KOPT-K1 (cell line): ENCODE data around the gene CCDC117.
A peak's percentile ranks its signal among the peaks of the same experiment; 100 is the strongest.
"Not testable (repeated sequence)": the region's sequence is repeated elsewhere in the genome, so short reads cannot be mapped to it uniquely, and the experiment has no call there.

Experiments
- H3K27ac ChIP-seq: fragments of 200-600 bp; sonication (generic); 2 replicates; pipeline ENCODE4 v1.5.1; 2016; ENCODE audit warnings: antibody characterized with exemption, mild to moderate bottlenecking, low read depth, low read length; ENCODE audit not compliant: poor library complexity, severe bottlenecking
- H3K36me3 ChIP-seq: fragments of 200-600 bp; sonication (generic); 2 replicates; pipeline ENCODE4 v1.5.1; 2017; ENCODE audit warnings: antibody characterized with exemption, mild to moderate bottlenecking, low read length, moderate library complexity; ENCODE audit not compliant: insufficient read depth
- H3K9me3 ChIP-seq: fragments of 200-600 bp; sonication (generic); 2 replicates; pipeline ENCODE4 v1.5.1; 2017; ENCODE audit warnings: antibody characterized with exemption, low read length, mild to moderate bottlenecking; ENCODE audit not compliant: insufficient read depth, poor library complexity, severe bottlenecking

CCDC117 gene

DNA sequence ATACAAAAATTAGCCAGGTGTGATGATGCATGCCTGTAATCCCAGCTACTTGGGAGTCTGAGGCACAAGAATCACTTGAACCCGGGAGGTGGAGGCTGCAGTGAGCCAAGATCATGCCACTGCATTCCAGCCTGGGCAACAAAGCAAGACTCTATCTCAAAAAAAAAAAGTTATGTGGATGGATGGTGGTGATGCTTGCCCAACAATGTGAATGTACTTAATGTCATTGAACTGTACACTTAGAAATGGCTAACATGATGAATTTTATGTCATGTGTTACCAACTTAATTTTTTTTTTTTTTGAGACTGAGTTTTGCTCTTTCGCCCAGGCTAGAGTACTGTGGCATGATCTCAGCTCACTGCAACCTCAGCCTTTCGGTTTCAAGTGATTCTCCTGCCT, 18.0 kb upstream of the CCDC117 start:
- H3K27ac ChIP-seq, H3K36me3 ChIP-seq, H3K9me3 ChIP-seq: not testable (repeated sequence)

- Histone ChIP-seq H3K27ac (no peak overlapping the region), H3K9me3 (no peaks in the 10 kb centered on the region), H3K36me3 (no peaks in the 10 kb centered on the region)
These were observed 12.5 kb upstream of the CCDC117 start for GRCh38 chr22:28759861-28760560.

GRCh38 chr22:28761449-28761755, 11.1 kb upstream of the CCDC117 start:
- no peaks in the 10 kb centered on the region for H3K9me3 ChIP-seq
- H3K27ac ChIP-seq = no peak overlapping the region
- no peaks in the 10 kb centered on the region for H3K36me3 ChIP-seq

GRCh38 chr22:28762000-28762399, 10.5 kb upstream of the CCDC117 start:
- not testable (repeated sequence) for H3K36me3 ChIP-seq, H3K27ac ChIP-seq, H3K9me3 ChIP-seq

DNA sequence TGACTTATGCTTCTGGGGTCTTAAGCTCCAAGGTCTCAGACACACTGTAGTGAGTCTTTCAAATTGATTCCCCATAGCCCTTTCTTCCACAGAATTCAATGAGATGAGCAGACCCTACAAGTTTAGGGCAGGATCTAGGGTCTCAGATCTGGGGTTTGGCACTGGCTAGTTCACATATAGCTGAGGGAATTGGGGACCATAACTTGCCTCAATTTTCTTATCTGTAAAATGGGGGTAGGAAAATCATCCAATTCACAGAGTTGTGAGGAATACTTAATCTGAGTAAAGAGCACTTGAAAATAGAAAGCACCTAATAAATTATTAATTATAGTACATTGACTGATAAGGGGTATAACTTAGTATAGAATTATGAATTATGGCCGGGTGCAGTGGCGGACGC, 5.9 kb upstream of the CCDC117 start:
- Histone ChIP-seq H3K9me3 (peaks cover 6% of the 10 kb centered on the region), H3K36me3 (no peaks in the 10 kb centered on the region), H3K27ac (no peak overlapping the region)

GRCh38 chr22:28768701-28769393, 3.6 kb upstream of the CCDC117 start:
- H3K36me3 ChIP-seq = no peaks in the 10 kb centered on the region
- no peak overlapping the region for H3K27ac ChIP-seq
- peaks cover 6% of the 10 kb centered on the region for H3K9me3 ChIP-seq

- H3K27ac ChIP-seq = no peak overlapping the region
- H3K9me3 ChIP-seq = peaks cover 6% of the 10 kb centered on the region
- peaks cover 4% of the 10 kb centered on the region for H3K36me3 ChIP-seq
These were observed 3.0 kb upstream of the CCDC117 start for GRCh38 chr22:28769394-28770085.

GRCh38 chr22:28771195-28771791, 1.2 kb upstream of the CCDC117 start:
- Histone ChIP-seq H3K9me3 (peaks cover 6% of the 10 kb centered on the region), H3K27ac (no peak overlapping the region), H3K36me3 (peaks cover 22% of the 10 kb centered on the region)

DNA sequence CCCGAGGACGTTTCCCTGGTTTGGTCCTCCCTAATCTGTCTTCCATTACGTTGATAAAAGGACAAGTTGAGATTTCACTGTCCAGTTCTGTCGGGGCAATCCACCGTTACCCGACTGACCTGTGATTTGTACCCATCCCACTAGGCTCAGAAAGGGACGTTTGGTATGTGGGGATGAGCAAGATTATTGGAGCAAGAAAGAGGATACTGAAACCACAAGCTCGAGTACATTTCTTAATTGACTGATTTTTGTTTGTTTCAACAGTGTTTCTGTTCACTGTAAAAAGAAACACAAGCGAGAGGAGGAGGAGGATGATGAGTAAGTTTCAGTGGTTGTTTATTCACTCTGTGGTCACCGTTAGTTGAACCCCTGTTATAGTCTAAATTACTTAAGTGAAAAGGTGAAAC, 969 bp downstream of the CCDC117 start:
- peaks cover 6% of the 10 kb centered on the region for H3K9me3 ChIP-seq
- H3K36me3 ChIP-seq = peaks cover 42% of the 10 kb centered on the region
- H3K27ac ChIP-seq = peak overlapping the region; percentile 92

GRCh38 chr22:28774378-28774777, 1.9 kb downstream of the CCDC117 start:
- Histone ChIP-seq H3K27ac (no peak overlapping the region), H3K36me3 (peaks cover 51% of the 10 kb centered on the region), H3K9me3 (peaks cover under 1% of the 10 kb centered on the region)

GRCh38 chr22:28779833-28780232, 7.3 kb downstream of the CCDC117 start:
- no peaks in the 10 kb centered on the region for H3K9me3 ChIP-seq
- peaks cover 95% of the 10 kb centered on the region for H3K36me3 ChIP-seq
- H3K27ac ChIP-seq = no peak overlapping the region

DNA sequence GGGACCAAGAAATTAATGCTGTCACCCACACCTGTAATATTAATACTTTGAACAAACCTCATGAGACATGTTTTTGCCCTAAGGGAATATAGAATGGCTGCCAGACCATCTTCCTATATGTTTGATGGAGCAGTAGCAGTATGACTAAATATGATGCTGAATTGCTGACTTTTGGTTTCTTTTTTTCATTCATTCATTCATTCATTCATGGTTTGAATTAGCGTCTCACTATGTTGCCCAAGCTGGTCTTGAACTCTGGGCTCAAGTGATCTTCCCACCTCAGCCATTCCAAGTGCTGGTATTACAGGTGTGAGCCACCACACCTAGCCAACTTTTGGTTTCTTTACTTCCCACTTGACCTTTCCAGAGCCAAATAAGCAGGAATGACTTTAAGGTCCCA, 7.8 kb downstream of the CCDC117 start:
- H3K36me3 ChIP-seq = peaks cover 95% of the 10 kb centered on the region
- H3K27ac ChIP-seq = no peak overlapping the region
- H3K9me3 ChIP-seq = no peaks in the 10 kb centered on the region

DNA sequence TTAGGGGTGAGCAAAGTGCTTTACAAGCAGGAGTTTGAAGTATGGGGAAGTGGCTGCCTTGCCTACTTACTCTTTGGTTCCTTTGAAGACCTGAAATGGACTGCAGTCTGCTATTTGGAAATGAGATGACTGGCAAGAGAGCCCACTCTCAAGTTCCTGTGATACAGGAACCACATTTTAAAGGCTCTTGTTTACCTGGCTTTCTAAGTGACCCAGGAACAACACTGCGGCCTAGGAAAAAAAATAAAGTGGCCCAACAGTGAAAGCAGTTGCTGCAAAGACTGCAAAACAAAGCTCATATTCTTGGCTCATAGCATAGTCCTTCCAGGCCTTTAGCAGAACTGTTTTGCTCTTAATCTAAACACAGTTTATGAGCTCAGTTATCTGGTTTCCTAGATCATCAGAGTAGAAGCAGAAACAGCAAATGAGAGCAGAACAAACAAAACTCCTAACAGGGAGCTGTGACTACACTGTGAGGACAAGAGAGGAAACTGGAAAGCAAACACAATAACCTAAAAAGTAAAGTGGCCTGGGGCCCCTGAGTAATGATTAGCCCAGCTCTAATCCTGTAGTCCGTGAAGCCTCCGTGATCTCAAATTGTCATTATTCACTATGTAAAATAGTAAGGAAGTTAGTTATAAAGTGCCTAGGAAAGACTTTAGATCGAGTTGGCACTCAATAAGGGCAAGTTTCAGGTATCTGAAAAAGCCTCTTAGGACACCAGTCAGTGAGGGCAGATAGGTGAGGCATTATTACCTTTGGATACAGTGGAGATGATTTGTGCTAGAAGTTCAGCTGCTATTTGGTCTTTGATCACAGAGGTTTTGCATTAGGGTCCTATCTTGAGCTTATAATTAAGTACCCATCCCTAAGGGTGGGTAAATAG, 11.5 kb downstream of the CCDC117 start:
- Histone ChIP-seq H3K36me3 (peaks cover 96% of the 10 kb centered on the region), H3K27ac (no peak overlapping the region), H3K9me3 (no peaks in the 10 kb centered on the region)

- Histone ChIP-seq H3K27ac (no peak overlapping the region), H3K9me3 (no peaks in the 10 kb centered on the region), H3K36me3 (peaks cover 76% of the 10 kb centered on the region)
These were observed 16.1 kb downstream of the CCDC117 start for GRCh38 chr22:28788601-28789000.

- Histone ChIP-seq H3K27ac (no peak overlapping the region), H3K36me3 (peaks cover 76% of the 10 kb centered on the region), H3K9me3 (no peaks in the 10 kb centered on the region)
These were observed 18.6 kb downstream of the CCDC117 start for GRCh38 chr22:28791124-28791523.
